Measurements from ENCODE around the gene CSGALNACT2.

CSGALNACT2 gene

GRCh38 chr10:43204943-43205671 lies 66.9 kb downstream of the CSGALNACT2 start:
- peak; percentile 67 for DNase-seq

- DNase-seq: no peak
Measured at GRCh38 chr10:43205681-43206390, 67.6 kb downstream of the CSGALNACT2 start.

DNA sequence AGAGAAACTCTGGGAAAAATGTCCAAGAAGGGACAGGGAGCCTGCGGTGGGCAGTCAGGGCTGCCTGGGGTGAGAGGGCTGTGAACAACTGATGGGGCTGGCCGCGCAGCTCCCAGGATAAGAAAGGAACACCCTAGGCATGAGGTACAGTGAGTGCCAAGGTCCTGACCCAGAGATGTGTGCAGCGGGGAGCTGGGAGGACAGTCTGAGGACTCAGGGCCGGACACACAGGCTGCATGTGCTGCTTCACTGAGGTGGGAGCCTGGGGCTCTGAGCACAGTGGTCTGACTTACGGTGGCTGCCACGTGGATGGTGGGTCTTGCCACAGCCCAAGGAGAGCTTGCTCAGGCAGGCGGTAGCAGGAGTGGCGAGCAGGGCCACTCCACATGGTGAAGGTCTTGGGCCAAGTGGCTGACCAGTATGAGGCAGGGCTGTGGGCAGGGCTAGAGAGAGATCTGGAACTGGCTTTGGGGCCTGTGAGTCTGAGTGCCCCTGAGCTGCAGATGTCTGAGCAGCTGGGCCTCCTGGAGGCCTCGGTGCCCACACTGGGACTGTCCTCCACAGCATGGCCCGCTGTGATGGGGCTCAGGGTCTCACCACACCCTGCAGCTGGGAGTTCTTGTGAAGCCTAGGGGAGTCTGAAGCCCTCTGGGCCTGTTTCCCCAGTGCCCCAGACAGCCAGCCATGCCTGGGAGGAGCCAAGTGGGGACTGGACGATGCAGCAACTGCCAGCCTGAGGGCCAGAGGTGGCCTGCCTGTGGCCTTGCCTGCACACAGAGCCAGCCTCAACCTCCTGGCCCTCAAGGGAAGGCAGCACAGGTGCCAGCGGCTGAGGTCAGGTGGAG lies 68.4 kb downstream of the CSGALNACT2 start:
- no peak for DNase-seq

- DNase-seq: peak; percentile 50
Measured at GRCh38 chr10:43208147-43209073, 70.2 kb downstream of the CSGALNACT2 start.

DNA sequence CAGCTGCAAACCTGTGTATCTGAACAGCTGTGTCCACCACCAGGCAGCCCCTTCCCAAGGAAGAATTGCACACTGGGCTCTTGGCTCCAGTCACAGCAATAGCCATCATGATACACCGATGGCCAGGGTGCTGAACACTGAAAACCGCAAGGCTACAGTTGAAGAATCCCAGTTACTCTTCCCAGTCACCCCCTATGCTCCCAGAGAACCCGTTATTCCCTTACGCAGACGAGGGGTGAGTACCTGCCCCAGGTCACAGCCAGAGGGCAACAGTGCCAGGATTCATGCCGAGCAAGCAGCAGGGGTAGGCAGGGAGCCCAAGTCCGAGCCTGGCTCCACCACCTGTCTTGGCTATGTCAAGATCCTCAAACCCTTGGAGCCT lies 70.8 kb downstream of the CSGALNACT2 start:
- DNase-seq: no peak

- no peak for DNase-seq
Measured at GRCh38 chr10:43209651-43210141, 71.5 kb downstream of the CSGALNACT2 start.

DNA sequence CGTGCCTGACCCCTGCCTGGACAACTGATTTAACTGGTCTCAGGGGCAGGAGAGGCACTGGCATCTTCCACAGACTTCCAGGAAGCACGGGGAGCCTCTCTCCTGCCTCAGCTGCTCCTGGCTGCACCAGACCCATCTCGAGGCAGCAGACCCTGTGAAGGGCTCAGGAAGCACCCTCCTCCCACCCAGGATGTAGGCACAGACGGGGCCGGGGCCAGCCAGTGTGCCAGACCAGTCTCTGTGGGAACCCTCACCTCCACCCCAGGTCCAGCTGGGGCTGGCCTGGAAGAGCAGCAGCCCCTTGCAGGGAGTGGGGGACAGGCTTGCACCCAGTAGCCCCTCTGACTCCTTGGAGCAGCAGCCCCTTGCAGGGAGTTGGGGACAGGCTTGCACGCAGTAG lies 72.3 kb downstream of the CSGALNACT2 start:
- no peak for DNase-seq

- DNase-seq: no peak
Measured at GRCh38 chr10:43211030-43211429, 72.8 kb downstream of the CSGALNACT2 start.

DNA sequence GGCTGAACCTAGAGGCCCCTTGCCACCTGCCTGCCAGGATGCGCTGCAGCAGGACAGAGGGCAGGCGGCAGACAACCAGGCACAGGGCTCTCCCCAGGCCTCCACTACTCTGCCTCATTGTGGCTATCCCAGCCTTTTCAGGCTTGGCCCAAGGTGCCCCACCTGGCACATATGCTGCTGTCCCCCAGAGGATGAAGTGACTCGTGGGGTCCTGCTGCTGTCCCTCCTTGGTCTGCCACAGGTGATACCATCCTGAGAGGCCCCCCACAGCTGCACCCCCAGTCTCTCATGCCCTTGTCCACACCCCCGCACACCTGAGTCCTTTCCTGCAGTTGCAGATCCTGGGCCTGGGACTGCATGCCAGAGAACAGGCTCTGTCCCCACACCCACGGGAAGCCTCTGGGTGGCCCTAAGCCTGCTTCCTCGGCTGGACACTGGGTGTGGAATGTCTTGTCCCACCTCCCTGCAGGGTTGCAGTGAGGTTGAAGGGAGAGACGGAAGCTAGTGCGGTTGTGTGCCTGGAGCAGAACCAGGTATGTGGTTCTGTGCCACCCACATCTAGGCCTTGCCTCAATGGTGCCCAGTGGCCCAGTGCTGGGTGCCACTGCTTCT lies 73.3 kb downstream of the CSGALNACT2 start:
- DNase-seq: no peak

DNA sequence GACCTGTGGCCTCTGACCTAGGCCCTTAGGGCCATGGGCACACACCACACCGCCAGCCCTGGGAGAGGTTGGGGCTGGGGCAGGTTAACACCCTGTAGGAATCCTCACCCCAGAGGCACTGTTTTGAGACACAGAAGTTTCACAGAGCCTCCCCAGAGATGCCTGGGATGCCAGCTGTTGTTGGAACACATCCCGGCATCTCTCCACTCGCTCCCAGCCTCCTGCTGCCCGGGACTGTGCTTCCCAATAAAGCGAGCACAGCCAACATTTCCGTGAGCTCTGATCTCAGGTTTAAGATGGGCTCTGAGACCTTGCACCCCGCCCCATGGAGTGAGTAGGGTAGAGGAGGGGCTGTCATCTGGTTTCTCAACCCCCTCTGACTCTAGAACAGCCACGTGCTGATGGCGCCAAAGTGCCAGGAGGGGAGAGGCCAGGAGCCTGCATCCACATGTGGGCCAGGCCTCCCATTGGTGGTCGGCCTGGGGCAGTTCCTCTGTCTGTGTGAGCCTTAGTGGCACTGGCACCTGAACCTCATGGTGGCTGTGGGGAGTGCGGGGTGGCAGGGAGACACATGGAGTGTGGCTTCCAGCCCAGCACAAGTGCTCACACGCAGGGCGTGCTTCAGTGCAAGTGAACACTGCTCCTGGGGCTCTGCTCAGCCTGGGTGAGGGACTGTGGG lies 73.9 kb downstream of the CSGALNACT2 start:
- no peak for DNase-seq

- DNase-seq: no peak
Measured at GRCh38 chr10:43214071-43214955, 76.1 kb downstream of the CSGALNACT2 start.

GRCh38 chr10:43214956-43215561 lies 76.8 kb downstream of the CSGALNACT2 start:
- DNase-seq: no peak

DNA sequence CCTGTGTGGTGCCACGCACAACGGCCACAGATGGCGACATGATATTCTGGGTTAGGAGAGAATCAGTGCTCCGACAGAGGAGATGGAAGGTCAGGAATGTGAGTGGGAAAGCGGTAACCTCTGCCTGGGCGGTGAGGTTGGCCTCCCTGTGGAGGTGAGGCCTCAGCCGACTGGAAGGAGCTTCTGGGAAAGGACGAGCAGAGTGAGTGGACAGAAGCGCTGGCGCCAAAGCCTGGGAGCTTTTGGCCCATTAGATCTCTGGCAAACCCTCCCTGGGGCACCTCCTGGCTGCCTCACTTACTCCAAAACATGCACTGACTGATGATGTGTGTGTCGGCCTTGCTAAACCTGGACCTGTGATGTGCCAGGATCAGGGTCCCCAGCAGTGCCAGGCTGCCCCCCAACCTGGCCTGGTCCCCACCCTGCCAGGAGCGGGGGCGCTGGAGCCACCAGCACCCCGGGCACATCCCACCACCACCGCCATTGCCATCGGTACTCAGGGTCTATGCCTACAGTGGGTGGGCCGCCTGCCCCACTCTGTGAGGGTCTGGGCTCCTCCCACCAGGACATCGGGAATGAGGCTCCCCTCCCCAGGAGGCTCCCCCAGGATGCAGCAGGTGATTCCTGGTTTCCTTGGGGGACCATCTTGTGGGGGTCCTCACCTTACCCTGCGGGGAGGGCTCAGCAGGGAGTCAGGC lies 77.7 kb downstream of the CSGALNACT2 start:
- DNase-seq: no peak

DNA sequence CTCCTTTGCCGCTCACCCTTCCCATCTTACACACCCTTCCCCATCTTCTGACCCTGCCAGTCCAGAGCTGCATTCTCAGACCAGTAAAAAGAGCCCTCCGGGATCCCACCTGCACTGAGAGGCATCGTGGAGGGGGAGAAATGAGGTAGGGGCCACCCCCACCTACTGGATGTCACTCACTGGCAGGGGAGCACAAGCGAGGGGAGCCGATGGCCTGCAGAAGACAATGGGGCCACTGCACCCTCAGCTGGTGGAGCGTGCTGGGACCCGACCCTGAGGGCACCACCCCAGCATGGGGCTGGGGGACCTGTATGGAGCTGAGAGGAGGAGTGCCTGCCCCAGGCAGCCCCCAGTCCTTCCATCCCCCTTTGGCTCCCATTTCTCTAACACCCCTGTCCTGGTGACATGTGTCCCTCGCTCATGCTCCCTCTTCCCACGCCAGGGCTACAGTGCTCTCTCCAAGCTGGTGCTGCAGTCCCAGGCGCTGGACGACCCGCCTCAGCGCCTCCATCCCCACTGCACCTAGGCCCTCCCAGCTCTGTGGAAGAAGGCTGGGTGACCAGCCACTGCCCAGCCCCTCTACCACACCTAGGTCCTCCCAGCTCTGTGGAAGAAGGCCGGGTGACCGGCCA lies 78.8 kb downstream of the CSGALNACT2 start:
- no peak for DNase-seq

DNA sequence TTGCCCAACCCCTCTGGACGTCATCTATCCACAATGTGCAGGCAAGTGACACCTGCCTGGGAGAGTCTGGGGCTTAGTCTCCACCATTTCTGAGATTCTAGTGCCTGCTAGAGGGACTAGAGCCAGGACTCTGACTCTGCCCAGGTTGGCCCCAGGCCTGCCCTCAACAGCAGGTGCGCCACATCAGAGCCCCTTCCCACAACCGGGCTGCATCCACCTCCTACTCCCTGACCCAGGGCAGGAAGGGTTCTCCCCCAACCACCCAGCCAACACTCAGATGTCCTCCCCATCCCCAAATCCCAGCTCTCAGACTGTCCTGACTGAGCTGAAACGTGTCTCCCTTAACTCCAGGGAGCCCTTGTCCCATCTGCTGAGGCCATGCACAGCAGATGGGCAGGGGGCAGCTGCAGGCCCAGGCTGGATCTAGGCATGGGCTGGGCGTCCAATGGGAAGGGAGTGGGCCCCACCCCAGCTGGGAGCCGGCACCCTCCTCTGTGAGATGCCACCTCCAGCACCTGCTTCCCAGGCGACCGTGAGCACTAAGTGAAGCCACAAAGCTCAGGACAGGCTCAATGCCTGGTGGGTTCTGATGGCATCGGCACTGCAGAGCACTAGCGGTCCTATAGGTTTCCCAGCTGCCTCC lies 79.4 kb downstream of the CSGALNACT2 start:
- DNase-seq: no peak

DNA sequence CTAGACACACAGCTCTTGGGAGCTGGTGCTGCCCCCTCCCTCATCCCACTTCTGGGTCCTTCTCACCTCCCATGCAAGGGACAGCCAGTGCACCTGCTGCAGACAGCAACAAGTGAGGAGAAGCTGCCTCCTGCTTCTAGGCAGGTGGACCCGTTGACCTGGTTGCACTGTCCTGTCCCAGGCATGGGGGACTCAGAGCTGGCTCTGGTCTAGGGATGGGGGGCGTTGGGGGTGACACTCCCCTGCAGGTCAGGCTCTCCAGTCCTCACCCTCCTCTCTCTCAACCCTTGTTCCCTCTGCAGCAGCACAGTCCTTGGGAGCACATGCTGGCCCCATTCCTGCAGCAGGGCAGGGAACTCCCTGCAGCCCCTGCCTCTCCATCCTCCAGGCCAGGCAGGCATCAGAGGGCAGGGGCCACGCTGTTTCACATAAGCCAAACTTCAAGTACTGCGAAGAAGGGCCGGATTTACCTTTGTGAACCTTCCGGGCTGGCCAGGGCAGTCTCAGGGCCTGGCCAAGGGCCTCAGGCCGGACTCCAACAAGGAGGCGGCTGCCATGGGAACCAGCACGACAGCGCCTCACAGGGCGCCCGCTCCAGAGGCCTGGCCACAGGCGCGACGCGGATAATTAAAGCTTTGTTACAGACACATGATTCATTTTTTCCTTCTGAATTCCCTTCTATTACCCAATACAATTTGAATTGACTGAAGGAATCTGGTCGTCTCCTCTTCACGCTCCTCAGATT lies 80.1 kb downstream of the CSGALNACT2 start:
- peak; percentile 14 for DNase-seq
